Transverse colon (tissue), 4 donors: ENCODE results near the gene AGAP1. TPM values are rescaled to one million over a fixed set of nuclear protein-coding genes. Genes with fewer than 3 reads are reported as not detected.

Source experiments
- DNase-seq: peaks from one replicate; pipeline ENCODE4 v3.0.0-alpha.2; 2019
- H3K27ac ChIP-seq, 4 donors: fragments of 200-600 bp; sonication (generic); 2 replicates each; pipeline ENCODE4 v1.5.1; 2016 to 2018; ENCODE audit warnings: inconsistent platforms in 4 of 4
- H3K27me3 ChIP-seq: fragments of 200-600 bp; sonication (generic); 2 replicates; pipeline ENCODE4 v1.5.1; 2017; ENCODE audit warnings: inconsistent platforms
- H3K36me3 ChIP-seq, 4 donors: fragments of 200-600 bp; sonication (generic); 2 replicates each; pipeline ENCODE4 v1.5.1; 2017 to 2019; ENCODE audit warnings: inconsistent platforms in 4 of 4
- H3K4me1 ChIP-seq, 4 donors: fragments of 200-600 bp; sonication (generic); 2 replicates each; pipeline ENCODE4 v1.5.1; 2017 to 2020; ENCODE audit warnings: inconsistent platforms in 4 of 4
- H3K4me3 ChIP-seq, 4 donors: fragments of 200-600 bp; sonication (generic); 1 replicate in 1 of 4; 2 replicates in 3 of 4; pipeline versions ENCODE4 v1.5.1 to v1.6.1; 2017 to 2019; ENCODE audit warnings: inconsistent platforms in 4 of 4
- H3K9me3 ChIP-seq, 2 donors: fragments of 200-600 bp; sonication (generic); 2 replicates each; pipeline ENCODE4 v1.5.1; 2017 to 2019; ENCODE audit warnings: inconsistent platforms in 2 of 2
- CTCF ChIP-seq, 5 experiments: fragments of 200-600 bp in 3 of 5; fragments of 450-650 bp in 2 of 5; sonication (generic) in 3 of 5; IDR thresholded peaks; 1 replicate in 2 of 5; 2 replicates in 3 of 5; pipeline ENCODE4 v1.5.1; 2016 to 2017; ENCODE audit warnings: antibody characterized with exemption in 5 of 5, inconsistent platforms in 3 of 5, mild to moderate bottlenecking in 2 of 5, moderate library complexity in 1 of 5
- EP300 ChIP-seq: sonication (generic); formaldehyde crosslinking; IDR thresholded peaks from one replicate; pipeline ENCODE4 v1.6.1; 2017; ENCODE audit warnings: antibody characterized with exemption, low read depth
- POLR2A ChIP-seq: fragments of 450-650 bp; IDR thresholded peaks from one replicate; pipeline ENCODE4 v1.6.1; 2016; ENCODE audit warnings: antibody characterized with exemption, mild to moderate bottlenecking, moderate library complexity
- POLR2AphosphoS5 ChIP-seq, 3 donors: sonication (generic); formaldehyde crosslinking; IDR thresholded peaks; one replicate each; pipeline ENCODE4 v1.6.1; 2016; ENCODE audit warnings: antibody characterized with exemption in 3 of 3
- WGBS, 2 donors: methylation state at CpG; one replicate each; pipeline ENCODE4 v1.1.5; 2018; ENCODE audit warnings: low coverage in 1 of 2; 5-methylcytosine and 5-hydroxymethylcytosine counted together
- in situ Hi-C, 4 donors: fragments of 200-750 bp; cut with MboI; loops; one replicate each; pipeline versions ENCODE4 v1.15.0 to v1.15.1; 2017; ENCODE audit warnings: low sequenced_read_pairs in 3 of 4, low pct_ligation_motif_present in 1 of 4, low pct_unique_long_range_greater_than_20kb in 1 of 4
- intact Hi-C: fragments of 100-400 bp; cut with DNase I; formaldehyde crosslinking; loops from one replicate; pipeline ENCODE4 v1.15.1; 2023; ENCODE audit warnings: low total_unique reads
- total RNA-seq, 4 donors: library from RNA; depleted of rRNA; stranded (reverse); fragments of >200 nt; gene quantifications; one replicate each; pipeline ENCODE4 v1.1.0, GENCODE V29; 2016

The AGAP1 gene
- total RNA-seq, 4 donors from 2014 or later, result 56.1 to 96.9 (median 71.2) TPM

DNA sequence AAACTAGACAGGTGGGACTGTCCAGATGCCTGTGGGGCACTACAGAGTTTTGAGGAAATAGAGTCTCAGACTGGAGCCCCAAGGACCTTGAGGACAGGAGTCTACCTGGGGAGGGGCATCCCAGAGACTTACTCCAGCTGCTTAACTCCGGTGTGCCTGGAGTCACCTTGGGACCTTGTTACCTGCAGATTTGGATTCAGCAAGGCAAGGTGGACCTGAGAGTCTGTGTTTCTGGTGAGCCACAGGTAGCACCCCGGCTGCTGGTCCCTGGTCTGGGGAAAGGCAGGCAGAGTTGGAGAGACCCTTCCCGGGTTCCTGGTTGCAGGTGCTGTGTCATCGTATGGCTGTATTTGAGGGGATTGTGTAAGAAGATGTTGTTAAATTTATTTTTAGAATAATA, 102.4 kb downstream of the AGAP1 start:
- DNase-seq, result no peak
- H3K4me1 ChIP-seq, result peaks cover 0 to 22% (median 4%) of the 10 kb centered on the region in 4 donors
- H3K36me3 ChIP-seq, result no peaks in the 10 kb centered on the region
- intact Hi-C loops, result loop anchor here (2.0 to 5.0 kb wide), 2 partner anchors 75 to 151 kb away; no protein-coding TSS in a partner anchor
- H3K4me3 ChIP-seq, result no peak overlapping the region
- no peaks in the 10 kb centered on the region for H3K27me3 ChIP-seq
- WGBS, 2 donors, result 83 to 93% methylated on average over 2 to 4 of the region's 4 CpGs
- H3K27ac ChIP-seq, result no peak overlapping the region
- in situ Hi-C loops, result loop anchor here in 3 of 4 donors (10.0 to 25.0 kb wide), 3 partner anchors 461 to 1059 kb away; no protein-coding TSS in a partner anchor
- TF ChIP-seq POLR2AphosphoS5 (IDR thresholded peaks at IDR 0.05) (no peak), EP300 (no peak), CTCF (IDR thresholded peaks at IDR 0.05) (no peak), POLR2A (no peak)
- H3K9me3 ChIP-seq, result no peaks in the 10 kb centered on the region

- TF ChIP-seq CTCF (IDR thresholded peaks at IDR 0.05) (no peak), EP300 (no peak), POLR2AphosphoS5 (IDR thresholded peaks at IDR 0.05) (no peak), POLR2A (no peak)
- no peak overlapping the region for H3K27ac ChIP-seq
- H3K36me3 ChIP-seq, result no peaks in the 10 kb centered on the region
- in situ Hi-C loops (loop anchor here in 3 of 4 donors (10.0 to 25.0 kb wide), 3 partner anchors 462 to 1060 kb away; no protein-coding TSS in a partner anchor), intact Hi-C loops (loop anchor here (2.0 to 5.0 kb wide), 2 partner anchors 74 to 150 kb away; no protein-coding TSS in a partner anchor)
- no peak for DNase-seq
- 89 to 90% methylated on average over 1 to 5 of the region's 5 CpGs for WGBS, 2 donors
- H3K4me3 ChIP-seq, result no peak overlapping the region
- no peaks in the 10 kb centered on the region for H3K9me3 ChIP-seq
- H3K4me1 ChIP-seq, result peaks cover 0 to 22% (median 4%) of the 10 kb centered on the region in 4 donors
- H3K27me3 ChIP-seq, result no peaks in the 10 kb centered on the region
Observed at GRCh38 chr2:235597081-235597615, 103.3 kb downstream of the AGAP1 start.

GRCh38 chr2:235598026-235598425, 104.2 kb downstream of the AGAP1 start:
- no peaks in the 10 kb centered on the region for H3K27me3 ChIP-seq
- H3K36me3 ChIP-seq, result no peaks in the 10 kb centered on the region
- intact Hi-C loops, result loop anchor here (5.0 kb wide), 1 partner anchor 149 kb away; no protein-coding TSS in a partner anchor
- peaks cover 0 to 22% (median 4%) of the 10 kb centered on the region in 4 donors for H3K4me1 ChIP-seq
- WGBS, 2 donors, result 95 to 96% methylated on average over 4 to 19 of the region's 19 CpGs
- peak overlapping the region in 1 of 4 donors; percentile 36 for H3K27ac ChIP-seq
- in situ Hi-C loops, result loop anchor here in 3 of 4 donors (10.0 to 25.0 kb wide), 3 partner anchors 463 to 1061 kb away; no protein-coding TSS in a partner anchor
- H3K4me3 ChIP-seq, result no peak overlapping the region
- H3K9me3 ChIP-seq, result no peaks in the 10 kb centered on the region
- no peak for TF ChIP-seq EP300
- DNase-seq, result no peak

DNA sequence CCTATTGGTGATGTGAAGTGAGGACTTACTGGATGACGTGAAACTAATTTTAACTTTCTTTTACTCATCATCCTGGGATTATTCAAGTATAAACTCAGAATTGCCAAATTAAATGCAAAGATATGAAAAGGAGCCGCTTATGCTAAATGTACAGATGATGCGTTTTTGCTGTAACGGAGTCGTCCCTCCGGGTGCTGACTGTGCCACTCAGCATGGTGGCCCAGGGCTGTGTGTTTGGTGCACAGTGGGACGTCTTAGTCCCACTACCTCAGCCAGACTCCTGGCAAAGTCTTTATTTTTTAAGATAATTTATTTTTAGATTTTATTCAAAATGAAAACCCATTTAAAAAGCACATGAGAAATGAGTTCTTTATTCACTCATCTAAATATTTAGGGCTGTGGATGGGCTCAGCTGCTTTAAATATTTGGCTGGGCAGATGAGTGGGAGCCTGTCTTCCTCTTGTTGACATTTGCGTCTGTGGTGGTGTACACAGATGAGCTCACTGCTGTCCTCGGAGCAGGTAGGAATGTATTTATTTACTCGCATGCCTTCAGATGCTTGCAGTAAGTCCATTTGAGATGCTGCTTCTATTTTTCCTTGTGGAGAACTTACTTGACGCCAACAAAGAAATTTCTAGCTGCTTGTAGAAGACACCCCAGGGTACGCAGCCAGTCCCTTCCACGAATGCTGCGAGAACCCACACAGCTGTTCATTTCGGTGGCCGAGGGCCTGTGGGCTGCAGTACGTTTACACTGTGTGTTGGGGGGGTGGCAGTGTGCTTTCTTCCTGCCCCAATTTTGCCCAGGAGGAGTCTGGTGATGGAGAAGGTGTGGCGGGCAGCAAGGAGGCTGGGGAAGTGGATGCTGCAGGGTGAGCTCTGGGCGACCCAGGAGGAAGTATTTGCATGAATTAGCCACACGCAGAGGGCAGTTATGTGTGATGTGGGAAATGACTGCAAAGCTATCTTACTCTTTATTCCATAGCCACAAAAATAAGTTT, 105.0 kb downstream of the AGAP1 start:
- intact Hi-C loops, result loop anchor here (5.0 kb wide), 1 partner anchor 148 kb away; no protein-coding TSS in a partner anchor
- Histone ChIP-seq H3K4me1 (peaks cover 0 to 19% (median 4%) of the 10 kb centered on the region in 4 donors), H3K27me3 (no peaks in the 10 kb centered on the region), H3K36me3 (no peaks in the 10 kb centered on the region), H3K27ac (peak overlapping the region in 1 of 4 donors; percentile 36), H3K4me3 (no peak overlapping the region), H3K9me3 (no peaks in the 10 kb centered on the region)
- in situ Hi-C loops, result loop anchor here in 3 of 4 donors (10.0 to 25.0 kb wide), 3 partner anchors 464 to 1062 kb away; no protein-coding TSS in a partner anchor
- TF ChIP-seq EP300, result no peak
- no peak for TF ChIP-seq POLR2A
- no peak for TF ChIP-seq CTCF (IDR thresholded peaks at IDR 0.05)
- TF ChIP-seq POLR2AphosphoS5 (IDR thresholded peaks at IDR 0.05), result no peak
- 72 to 81% methylated on average over 13 to 20 of the region's 20 CpGs for WGBS, 2 donors
- no peak for DNase-seq
